NCI-H128 (cell line): Measurements from ENCODE around the gene C1orf216.
"Not testable (repeated sequence)": the region's sequence is repeated elsewhere in the genome, so short reads cannot be mapped to it uniquely, and the experiment has no call there.

ENCODE experiments used
- DNase-seq: peaks from one replicate; lab custom pipeline; 2025; ENCODE audit not compliant: unreplicated experiment; lab: John Stamatoyannopoulos, UW

Gene C1orf216

DNA sequence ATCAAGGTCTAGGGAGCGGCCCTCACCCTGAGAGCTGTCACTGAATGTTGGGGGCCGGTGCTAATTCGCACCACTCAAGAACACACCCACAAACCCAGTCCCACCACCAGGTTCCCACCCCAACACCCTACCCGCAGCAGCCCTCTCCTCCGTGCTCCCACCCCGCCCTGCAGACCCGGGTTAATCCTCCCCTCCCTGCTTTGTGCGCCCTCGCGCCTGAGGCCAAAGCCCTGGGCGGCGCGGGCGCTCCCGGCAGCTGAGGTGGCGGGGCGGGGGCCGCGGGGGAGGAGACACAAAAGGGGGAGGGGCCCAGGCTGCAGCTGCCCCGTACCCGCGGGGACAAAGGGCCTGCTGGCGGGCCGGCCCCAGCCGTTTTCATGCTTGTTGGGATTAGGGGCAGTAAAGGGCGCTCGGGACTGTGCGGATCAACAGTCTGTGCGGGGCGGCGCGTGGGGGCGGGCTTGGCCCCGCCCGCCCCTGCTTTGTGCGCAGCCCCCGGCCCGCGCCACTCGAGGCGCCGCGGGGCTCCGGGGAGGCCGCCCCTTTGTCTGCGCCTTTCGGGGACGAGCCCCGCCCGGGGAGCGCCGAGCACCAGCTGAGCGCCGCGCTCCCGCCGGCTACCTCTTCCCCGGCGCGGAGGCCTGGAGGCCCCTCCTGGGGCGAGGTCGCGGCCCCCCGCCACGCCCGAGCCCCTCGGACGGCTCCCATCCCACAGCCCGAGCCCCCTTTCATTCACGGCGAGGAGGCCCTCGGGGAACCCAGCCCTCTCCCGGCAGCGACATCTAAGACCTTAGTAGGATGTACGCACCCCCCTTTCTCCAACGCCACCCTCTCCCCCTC lies 10.9 kb downstream of the C1orf216 start:
- peak; percentile 63 for DNase-seq

- no peak for DNase-seq
Observed at GRCh38 chr1:35706846-35707600, 11.7 kb downstream of the C1orf216 start.

DNA sequence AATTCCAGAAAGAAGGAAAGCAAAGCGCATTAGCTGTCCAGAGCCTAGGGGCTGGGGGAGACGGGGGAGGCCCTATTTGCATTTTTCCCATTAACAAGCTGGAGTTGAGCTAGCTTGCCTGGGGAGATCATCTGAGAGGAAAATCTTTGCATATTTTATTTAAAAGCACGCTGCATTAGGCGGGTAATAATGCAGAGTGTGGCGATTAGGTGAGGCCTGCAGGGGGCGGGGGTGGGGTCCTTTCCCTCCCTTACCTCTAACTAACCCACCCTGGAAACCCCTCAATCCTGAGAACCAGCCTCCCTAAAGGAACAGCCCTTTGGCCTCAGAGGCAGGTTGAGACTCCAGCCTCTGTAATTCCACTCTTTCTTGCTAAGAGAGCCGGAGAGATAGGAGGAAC lies 16.2 kb downstream of the C1orf216 start:
- no peak for DNase-seq

- DNase-seq = not testable (repeated sequence)
Observed at GRCh38 chr1:35699152-35699551, 19.5 kb downstream of the C1orf216 start.

- no peak for DNase-seq
Observed at GRCh38 chr1:35692317-35692716, 26.4 kb downstream of the C1orf216 start.

GRCh38 chr1:35691571-35692220 lies 27.0 kb downstream of the C1orf216 start:
- no peak for DNase-seq

DNA sequence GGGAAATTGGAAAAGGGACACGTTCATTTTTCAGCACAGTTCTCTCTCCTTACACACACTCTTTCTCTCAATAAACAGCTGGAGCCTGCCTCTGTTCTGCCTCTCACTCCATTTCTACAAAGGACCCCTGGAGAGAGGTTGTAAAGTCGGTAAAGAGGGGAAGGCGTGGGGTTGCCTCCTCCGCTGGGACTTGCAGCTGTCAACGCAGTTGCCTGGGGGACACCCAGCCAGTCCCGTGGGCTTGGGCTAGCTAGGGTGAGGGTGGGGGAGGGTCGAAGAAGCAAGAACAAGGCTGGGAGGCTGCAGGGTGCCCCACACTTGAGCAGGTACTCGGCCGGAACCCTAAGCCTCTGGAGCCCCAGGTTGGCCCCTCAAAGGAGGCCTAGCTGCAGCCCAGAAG lies 27.6 kb downstream of the C1orf216 start:
- DNase-seq = peak; percentile 30

DNA sequence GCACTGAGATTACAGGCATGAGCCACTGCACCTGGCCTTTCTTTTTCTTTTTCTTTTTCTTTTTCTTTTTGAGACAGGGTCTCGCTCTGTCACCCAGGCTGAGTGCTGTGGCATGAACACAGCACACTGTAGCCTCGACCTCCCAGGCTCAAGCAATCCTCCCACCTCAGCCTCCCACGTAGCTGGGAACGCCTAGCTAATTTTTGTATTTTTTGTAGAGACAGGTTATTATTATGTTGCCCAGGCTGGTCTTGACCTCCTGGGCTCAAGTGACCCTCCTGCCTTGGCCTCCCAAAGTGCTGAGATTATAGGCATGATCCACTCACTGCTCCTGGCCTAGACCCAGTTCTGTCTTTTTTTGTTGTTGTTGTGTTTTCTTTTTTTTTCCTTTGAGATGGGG lies 28.6 kb downstream of the C1orf216 start:
- DNase-seq = not testable (repeated sequence)

DNA sequence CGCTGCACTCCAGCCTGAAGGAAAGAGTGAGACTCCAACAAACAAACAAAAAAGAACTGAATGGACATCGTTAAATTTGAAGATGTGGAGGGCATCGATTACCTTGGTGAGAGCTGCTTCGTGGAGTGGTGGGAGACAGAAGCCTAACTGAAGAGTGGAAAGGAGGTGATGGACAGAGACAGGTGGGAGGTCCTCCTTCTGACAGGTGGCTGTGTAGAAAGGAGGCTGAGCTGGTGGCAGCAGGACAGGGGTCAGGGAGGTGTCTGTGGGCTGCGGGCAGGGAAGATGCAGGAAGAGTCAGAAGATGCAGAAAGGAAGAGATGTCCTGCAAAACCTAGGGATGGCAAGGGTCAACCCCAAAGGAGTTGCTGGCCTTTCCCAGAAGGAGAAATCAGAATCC lies 30.5 kb downstream of the C1orf216 start:
- DNase-seq = no peak

DNA sequence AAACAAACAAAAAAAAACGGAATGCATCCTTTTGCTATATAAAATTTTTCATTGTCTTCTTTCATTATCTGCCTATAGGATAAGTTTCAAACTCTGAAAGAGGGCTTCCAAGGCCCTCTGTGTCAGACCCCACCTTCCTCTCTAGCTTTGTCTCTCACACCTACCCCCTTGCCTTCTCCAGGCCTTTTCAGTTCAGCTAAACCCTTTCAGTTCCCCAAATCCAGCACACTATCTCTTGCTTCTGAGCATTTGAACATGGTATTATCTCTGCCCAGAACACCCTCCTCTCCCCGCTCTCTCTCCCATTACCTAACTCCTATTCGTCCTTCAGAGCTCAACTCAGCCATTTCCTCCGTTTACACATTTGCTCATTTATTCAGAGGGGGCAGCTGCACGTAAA lies 35.7 kb downstream of the C1orf216 start:
- DNase-seq = no peak

- no peak for DNase-seq
Observed at GRCh38 chr1:35680271-35680670, 38.4 kb downstream of the C1orf216 start.

GRCh38 chr1:35675773-35676172 lies 42.9 kb downstream of the C1orf216 start:
- DNase-seq = no peak

- no peak for DNase-seq
Observed at GRCh38 chr1:35674111-35674510, 44.6 kb downstream of the C1orf216 start.

DNA sequence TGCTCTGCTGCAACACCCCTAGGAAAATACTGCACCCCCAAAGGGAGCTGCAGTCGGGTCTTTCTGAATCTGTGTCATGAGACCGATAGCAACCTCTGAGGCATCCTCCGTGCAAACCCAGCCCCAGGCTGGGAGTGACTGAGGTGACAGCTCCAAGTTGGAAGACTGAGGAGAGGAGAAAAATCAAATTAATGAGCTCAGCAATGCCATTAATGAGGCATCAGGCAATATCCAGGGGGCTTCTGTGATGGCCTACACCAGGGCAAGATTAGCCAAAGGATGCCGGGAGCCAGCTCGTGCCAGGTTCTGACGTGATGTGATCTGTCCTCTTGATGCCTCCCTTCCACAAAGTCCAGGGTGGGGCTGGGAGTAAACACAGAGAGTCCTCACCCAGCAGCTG lies 46.6 kb downstream of the C1orf216 start:
- DNase-seq = no peak

- DNase-seq = no peak
Observed at GRCh38 chr1:35668506-35668905, 50.2 kb downstream of the C1orf216 start.

GRCh38 chr1:35666916-35667315 lies 51.8 kb downstream of the C1orf216 start:
- DNase-seq = no peak

DNA sequence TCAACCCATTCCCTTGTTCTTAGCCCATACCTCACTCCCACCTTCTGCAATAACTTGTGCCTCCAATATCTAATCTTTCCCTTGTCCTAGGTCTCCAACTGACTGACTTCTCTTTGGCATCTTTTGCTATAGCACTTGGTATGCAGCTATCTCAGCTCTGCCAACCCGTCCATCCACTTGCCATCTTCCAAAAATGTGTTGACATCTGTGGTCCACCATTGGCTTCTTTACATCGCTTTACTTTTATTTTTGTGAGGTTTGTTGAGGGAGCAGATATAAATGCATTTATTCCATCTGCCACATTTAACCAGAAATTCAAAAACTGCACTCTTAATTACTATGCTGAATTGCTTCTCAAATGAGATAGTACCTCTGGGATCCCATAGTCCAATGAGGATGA lies 52.5 kb downstream of the C1orf216 start:
- DNase-seq = no peak
